PC-3 (cell line): ENCODE results near the gene SYNGR2. TPM values are rescaled to one million over a fixed set of nuclear protein-coding genes. Genes with fewer than 3 reads are reported as not detected.

ENCODE experiments used
- ATAC-seq: fragments of 200-7000 bp; cut with Tn5 transposase; 2 replicates; pipeline ENCODE4 v1.9.1; 2020; ENCODE audit warnings: mild to moderate bottlenecking, moderate library complexity
- BruUV-seq: library from RNA; stranded (reverse); fragments of 400-500 nt; replicated peaks from 2 replicates; lab custom pipeline; 2021; lab: Mats Ljungman, UMichigan
- CTCF ChIA-PET: fragments of 300-600 bp; sonication (Branson Sonifier 250); formaldehyde crosslinking; loops from one replicate; lab custom pipeline; 2022; ENCODE audit warnings: antibody characterized with exemption; lab: Charles Lee
- POLR2A ChIA-PET: fragments of 300-600 bp; sonication (Branson Sonifier 250); formaldehyde crosslinking; loops from one replicate; lab custom pipeline; 2022; ENCODE audit warnings: antibody characterized with exemption; ENCODE audit not compliant: unreplicated experiment; lab: Charles Lee
- DNase-seq: peaks from one replicate; pipeline ENCODE4 v3.0.0-alpha.2; 2015
- H2AFZ ChIP-seq: fragments of 300-600 bp; sonication (generic); 2 replicates; pipeline ENCODE4 v1.6.0; 2016; ENCODE audit warnings: antibody characterized with exemption, low read length
- H3F3A ChIP-seq: fragments of 300-600 bp; sonication (generic); one replicate; pipeline ENCODE4 v1.6.0; 2017; ENCODE audit warnings: antibody characterized with exemption, low read length, control low read depth, mild to moderate bottlenecking; ENCODE audit not compliant: unreplicated experiment
- H3K27ac ChIP-seq: fragments of 300-600 bp; sonication (generic); 2 replicates; pipeline ENCODE4 v1.5.1; 2016; ENCODE audit warnings: mild to moderate bottlenecking, low read length
- H3K27me3 ChIP-seq: fragments of 300-600 bp; sonication (generic); 2 replicates; pipeline ENCODE4 v1.6.1; 2016; ENCODE audit warnings: low read length, mixed read lengths
- H3K36me3 ChIP-seq: fragments of 300-600 bp; sonication (generic); 2 replicates; pipeline ENCODE4 v1.6.1; 2016; ENCODE audit warnings: low read depth, mixed run types, low read length, mixed read lengths
- H3K4me1 ChIP-seq: fragments of 300-600 bp; sonication (generic); 2 replicates; pipeline ENCODE4 v1.5.1; 2016; ENCODE audit warnings: low read length; ENCODE audit not compliant: insufficient read depth
- H3K4me2 ChIP-seq: fragments of 300-600 bp; sonication (generic); 2 replicates; pipeline ENCODE4 v1.6.0; 2016; ENCODE audit warnings: low read length
- H3K4me3 ChIP-seq: fragments of 300-600 bp; sonication (generic); 2 replicates; pipeline ENCODE4 v1.5.1; 2016; ENCODE audit warnings: mild to moderate bottlenecking, low read length, mixed read lengths
- H3K79me2 ChIP-seq: fragments of 300-600 bp; sonication (generic); 2 replicates; pipeline ENCODE4 v1.6.1; 2017; ENCODE audit warnings: low read length, mixed read lengths
- H3K9ac ChIP-seq: fragments of 300-600 bp; sonication (generic); 2 replicates; pipeline ENCODE4 v1.6.0; 2016; ENCODE audit warnings: mild to moderate bottlenecking, low read length
- H3K9me2 ChIP-seq: fragments of 300-600 bp; sonication (generic); replicated peaks from 2 replicates; pipeline ENCODE4 v1.6.1; 2016; ENCODE audit warnings: mixed run types, low read length, mixed read lengths
- H3K9me3 ChIP-seq: fragments of 300-600 bp; sonication (generic); 2 replicates; pipeline ENCODE4 v1.6.1; 2016; ENCODE audit warnings: low read length, mixed read lengths
- H4K20me1 ChIP-seq: fragments of 300-600 bp; sonication (generic); 2 replicates; pipeline ENCODE4 v1.6.1; 2016; ENCODE audit warnings: low read length, mixed read lengths
- CTCF ChIP-seq: fragments of 300-600 bp; sonication (generic); conservative IDR thresholded peaks from 2 replicates; pipeline ENCODE4 v1.5.1; 2017; ENCODE audit warnings: antibody characterized with exemption, low read depth, mild to moderate bottlenecking, low read length
- EZH2 ChIP-seq: fragments of 300-600 bp; sonication (generic); IDR thresholded peaks from one replicate; pipeline ENCODE4 v1.6.1; 2017; ENCODE audit warnings: antibody characterized with exemption, mild to moderate bottlenecking, low read length; ENCODE audit not compliant: unreplicated experiment
- EZH2phosphoT487 ChIP-seq: fragments of 300-600 bp; sonication (generic); IDR thresholded peaks from 2 replicates; pipeline ENCODE4 v1.6.1; 2018; ENCODE audit warnings: mild to moderate bottlenecking, antibody characterized with exemption, low read length, borderline replicate concordance
- intact Hi-C: fragments of 100-400 bp; cut with micrococcal nuclease; formaldehyde crosslinking; loops from 2 replicates; pipeline ENCODE4 v1.9.0; 2023
- total RNA-seq: library from RNA; depleted of rRNA; stranded (reverse); fragments of >200 nt; gene quantifications from 2 replicates; pipeline ENCODE4 v1.2.3, GENCODE V29; 2014; rRNA removed

Gene SYNGR2
- total RNA-seq, 1 experiment from 2014 or later = 213 TPM

DNA sequence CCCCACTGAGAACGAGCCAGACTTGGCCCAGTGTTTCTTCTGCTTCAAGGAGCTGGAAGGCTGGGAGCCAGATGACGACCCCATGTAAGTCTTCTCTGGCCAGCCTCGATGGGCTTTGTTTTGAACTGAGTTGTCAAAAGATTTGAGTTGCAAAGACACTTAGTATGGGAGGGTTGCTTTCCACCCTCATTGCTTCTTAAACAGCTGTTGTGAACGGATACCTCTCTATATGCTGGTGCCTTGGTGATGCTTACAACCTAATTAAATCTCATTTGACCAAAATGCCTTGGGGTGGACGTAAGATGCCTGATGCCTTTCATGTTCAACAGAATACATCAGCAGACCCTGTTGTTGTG lies 46.3 kb downstream of the SYNGR2 start:
- Histone ChIP-seq H3K27me3 (no peaks in the 10 kb centered on the region), H3K9ac (peak overlapping the region; percentile 97), H3K9me2 (no peaks in the 10 kb centered on the region), H3K79me2 (peaks cover 51% of the 10 kb centered on the region), H3K36me3 (peaks cover 16% of the 10 kb centered on the region), H2AFZ (peak overlapping the region; percentile 85), H3K4me1 (peaks cover 13% of the 10 kb centered on the region), H3K4me3 (peak overlapping the region; percentile 100), H4K20me1 (peaks cover 6% of the 10 kb centered on the region; the same call in 1 of the 2 replicates), H3F3A (no peaks in the 10 kb centered on the region), H3K27ac (peak overlapping the region; percentile 72), H3K9me3 (no peaks in the 10 kb centered on the region), H3K4me2 (peak overlapping the region; percentile 93)
- ChIA-PET CTCF (interaction anchor here (0.6 to 1.2 kb wide), 3 partner anchors 36 to 73 kb away, joined by 4 to 12 read pairs (median 7); no protein-coding TSS in a partner anchor), POLR2A (no interaction called here)
- TSS peak; percentile 68 for BruUV-seq
- ATAC-seq = peak; percentile 17
- intact Hi-C loops = loop anchor here (1.0 to 2.0 kb wide), 3 partner anchors 27 to 40 kb away; partner anchors contain the start of genes AFMID and TK1
- TF ChIP-seq EZH2 (no peak), CTCF (no peak), EZH2phosphoT487 (no peak)
- DNase-seq = no peak

GRCh38 chr17:78219396-78220150 lies 51.2 kb downstream of the SYNGR2 start:
- no peaks in the 10 kb centered on the region for H3K9me2 ChIP-seq
- H3K4me1 ChIP-seq = peaks cover 13% of the 10 kb centered on the region
- intact Hi-C loops = no loop called here
- H3K4me3 ChIP-seq = no peak overlapping the region
- DNase-seq (no peak), ATAC-seq (no peak)
- BruUV-seq = no TSS peak
- no peak for TF ChIP-seq CTCF
- TF ChIP-seq EZH2phosphoT487 = no peak
- no peak for TF ChIP-seq EZH2
- ChIA-PET CTCF (interaction anchor here (0.8 kb wide), 1 partner anchor 32 kb away, joined by 4 read pairs; no protein-coding TSS in a partner anchor), POLR2A (no interaction called here)
- no peak overlapping the region for H3K27ac ChIP-seq
- H3K9ac ChIP-seq = no peak overlapping the region
- no peak overlapping the region for H3K4me2 ChIP-seq
- peaks cover 15% of the 10 kb centered on the region; the same call in 1 of the 2 replicates for H4K20me1 ChIP-seq
- H3K36me3 ChIP-seq = peaks cover 51% of the 10 kb centered on the region
- peaks cover 9% of the 10 kb centered on the region for H3F3A ChIP-seq
- no peak overlapping the region for H2AFZ ChIP-seq
- no peaks in the 10 kb centered on the region for H3K27me3 ChIP-seq
- H3K9me3 ChIP-seq = no peaks in the 10 kb centered on the region
- peaks cover 56% of the 10 kb centered on the region for H3K79me2 ChIP-seq

Other genes with a start within 250 kb of the SYNGR2 start
- 5.3 and 6.0 TPM in 2 replicates for gene TNRC6C, start 209.9 kb upstream of the SYNGR2 start, total RNA-seq
- gene TMC6, start 39.8 kb upstream of the SYNGR2 start, total RNA-seq = 97.3 and 138 TPM in 2 replicates
- gene TMC8, start 37.8 kb upstream of the SYNGR2 start, total RNA-seq = 4.6 and 5.3 TPM in 2 replicates
- 3.2 TPM in 1 of 2 replicates, not detected in the other for gene C17orf99, start 22.2 kb upstream of the SYNGR2 start, total RNA-seq
- 340 and 430 TPM in 2 replicates for gene TK1, start 18.5 kb downstream of the SYNGR2 start, total RNA-seq
- gene AFMID, start 18.8 kb downstream of the SYNGR2 start, total RNA-seq = 53.1 and 58.9 TPM in 2 replicates
- 271 and 304 TPM in 2 replicates for gene BIRC5, start 45.7 kb downstream of the SYNGR2 start, total RNA-seq
- gene TMEM235, start 63.0 kb downstream of the SYNGR2 start, total RNA-seq = not detected in 2 replicates
- gene SOCS3, start 191.5 kb downstream of the SYNGR2 start, total RNA-seq = 103 and 125 TPM in 2 replicates
- 40.6 and 47.0 TPM in 2 replicates for gene PGS1, start 210.1 kb downstream of the SYNGR2 start, total RNA-seq